Measurements from ENCODE around the gene ASL. TPM values are rescaled to one million over a fixed set of nuclear protein-coding genes. Genes with fewer than 3 reads are reported as not detected.
A peak's percentile ranks its signal among the peaks of the same experiment; 100 is the strongest.
"Not testable (repeated sequence)": the region's sequence is repeated elsewhere in the genome, so short reads cannot be mapped to it uniquely, and the experiment has no call there.

The ASL gene
- total and polyA plus RNA-seq, 4 donors = 60.3 to 272 (median 252) TPM

- Histone ChIP-seq H3K9ac (ENCODE audit: low read depth in 1 of 2, low read length in 2 of 2) (no peak overlapping the region), H3K4me3 (ENCODE audit: low read depth in 1 of 3, low read length in 3 of 3) (no peak overlapping the region), H3K9me3 (ENCODE audit: control insufficient read depth in 4 of 4, low read length in 3 of 4) (no peaks in the 10 kb centered on the region), H3K27me3 (ENCODE audit: control insufficient read depth in 4 of 4, insufficient read depth in 4 of 4, low read length in 3 of 4) (no peaks in the 10 kb centered on the region), H3K4me1 (ENCODE audit: control insufficient read depth in 4 of 4, insufficient read depth in 4 of 4, low read length in 3 of 4) (no peaks in the 10 kb centered on the region), H3K36me3 (ENCODE audit: control insufficient read depth in 4 of 4, insufficient read depth in 3 of 4, low read depth in 1 of 4, low read length in 3 of 4) (no peaks in the 10 kb centered on the region), H3K27ac (ENCODE audit: low read depth in 1 of 2, low read length in 2 of 2) (no peak overlapping the region)
- no peak for TF ChIP-seq FOXA1 (IDR thresholded peaks at IDR 0.05)
- no peak for TF ChIP-seq JUND (IDR thresholded peaks at IDR 0.05)
- no peak for TF ChIP-seq EGR1 (IDR thresholded peaks at IDR 0.05; ENCODE audit: low read depth in 2 of 2)
- TF ChIP-seq SP1 (IDR thresholded peaks at IDR 0.05) = no peak
- no peak for TF ChIP-seq ZBTB33 (IDR thresholded peaks at IDR 0.05)
- 93% methylated on average over 4 of the region's 4 CpGs for WGBS
- DNase-seq (ENCODE audit: low spot score) = no peak
Observed at GRCh38 chr7:66069732-66070131, 5.9 kb upstream of the ASL start.

- Histone ChIP-seq H3K4me3 (ENCODE audit: low read depth in 1 of 3, low read length in 3 of 3) (no peak overlapping the region), H3K4me1 (ENCODE audit: control insufficient read depth in 4 of 4, insufficient read depth in 4 of 4, low read length in 3 of 4) (peaks cover 0 to 2% (median under 1%) of the 10 kb centered on the region in 4 donors), H3K9me3 (ENCODE audit: control insufficient read depth in 4 of 4, low read length in 3 of 4) (no peaks in the 10 kb centered on the region), H3K9ac (ENCODE audit: low read depth in 1 of 2, low read length in 2 of 2) (no peak overlapping the region), H3K27ac (ENCODE audit: low read depth in 1 of 2, low read length in 2 of 2) (no peak overlapping the region), H3K36me3 (ENCODE audit: control insufficient read depth in 4 of 4, insufficient read depth in 3 of 4, low read depth in 1 of 4, low read length in 3 of 4) (no peaks in the 10 kb centered on the region), H3K27me3 (ENCODE audit: control insufficient read depth in 4 of 4, insufficient read depth in 4 of 4, low read length in 3 of 4) (no peaks in the 10 kb centered on the region)
- DNase-seq (ENCODE audit: low spot score) = no peak
- TF ChIP-seq FOXA2 (IDR thresholded peaks at IDR 0.05) = no peak
- TF ChIP-seq HNF4G (IDR thresholded peaks at IDR 0.05) = no peak
- no peak for TF ChIP-seq TAF1 (conservative IDR thresholded peaks at IDR 0.05)
- WGBS = 97% methylated on average over 1 of the region's 1 CpG
Observed at GRCh38 chr7:66070222-66070621, 5.4 kb upstream of the ASL start.

DNA sequence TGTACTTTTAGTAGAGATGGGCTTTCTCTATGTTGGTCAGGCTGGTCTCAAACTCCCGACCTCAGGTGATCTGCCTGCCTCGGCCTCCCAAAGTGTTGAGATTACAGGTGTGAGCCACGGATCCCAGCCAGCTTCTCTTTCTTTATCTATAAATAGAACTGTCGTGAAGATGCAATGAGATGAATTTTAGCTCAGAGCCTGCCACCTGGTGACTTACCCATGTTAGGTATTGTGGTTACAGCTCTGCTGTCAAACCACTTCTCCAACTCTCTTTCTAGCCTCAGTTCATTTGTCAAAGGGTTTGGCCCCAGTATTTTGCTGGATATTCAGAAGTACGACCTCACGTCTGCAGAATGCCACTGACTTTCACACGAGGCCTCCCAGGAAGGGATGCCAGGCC is 3.4 kb upstream of the ASL start:
- not testable (repeated sequence) for H3K4me1 ChIP-seq (ENCODE audit: control insufficient read depth in 4 of 4, insufficient read depth in 4 of 4, low read length in 3 of 4); H3K36me3 ChIP-seq (ENCODE audit: control insufficient read depth in 4 of 4, insufficient read depth in 3 of 4, low read depth in 1 of 4, low read length in 3 of 4); H3K27me3 ChIP-seq (ENCODE audit: control insufficient read depth in 4 of 4, insufficient read depth in 4 of 4, low read length in 3 of 4); H3K4me3 ChIP-seq (ENCODE audit: low read depth in 1 of 3, low read length in 3 of 3); DNase-seq (ENCODE audit: low spot score); H3K27ac ChIP-seq (ENCODE audit: low read depth in 1 of 2, low read length in 2 of 2); H3K9me3 ChIP-seq (ENCODE audit: control insufficient read depth in 4 of 4, low read length in 3 of 4); H3K9ac ChIP-seq (ENCODE audit: low read depth in 1 of 2, low read length in 2 of 2)
- peak; percentile 38 to 47 for TF ChIP-seq RAD21 (IDR thresholded peaks at IDR 0.05)
- TF ChIP-seq, protein P1, sequence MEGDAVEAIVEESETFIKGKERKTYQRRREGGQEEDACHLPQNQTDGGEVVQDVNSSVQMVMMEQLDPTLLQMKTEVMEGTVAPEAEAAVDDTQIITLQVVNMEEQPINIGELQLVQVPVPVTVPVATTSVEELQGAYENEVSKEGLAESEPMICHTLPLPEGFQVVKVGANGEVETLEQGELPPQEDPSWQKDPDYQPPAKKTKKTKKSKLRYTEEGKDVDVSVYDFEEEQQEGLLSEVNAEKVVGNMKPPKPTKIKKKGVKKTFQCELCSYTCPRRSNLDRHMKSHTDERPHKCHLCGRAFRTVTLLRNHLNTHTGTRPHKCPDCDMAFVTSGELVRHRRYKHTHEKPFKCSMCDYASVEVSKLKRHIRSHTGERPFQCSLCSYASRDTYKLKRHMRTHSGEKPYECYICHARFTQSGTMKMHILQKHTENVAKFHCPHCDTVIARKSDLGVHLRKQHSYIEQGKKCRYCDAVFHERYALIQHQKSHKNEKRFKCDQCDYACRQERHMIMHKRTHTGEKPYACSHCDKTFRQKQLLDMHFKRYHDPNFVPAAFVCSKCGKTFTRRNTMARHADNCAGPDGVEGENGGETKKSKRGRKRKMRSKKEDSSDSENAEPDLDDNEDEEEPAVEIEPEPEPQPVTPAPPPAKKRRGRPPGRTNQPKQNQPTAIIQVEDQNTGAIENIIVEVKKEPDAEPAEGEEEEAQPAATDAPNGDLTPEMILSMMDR (IDR thresholded peaks at IDR 0.05; ENCODE audit: low read depth, low read length, missing input control) = peak; percentile 10
- 67% methylated on average over 7 of the region's 7 CpGs for WGBS
